Measurements from ENCODE around the gene FBXO33. TPM values are rescaled to one million over a fixed set of nuclear protein-coding genes. Genes with fewer than 3 reads are reported as not detected.

Gene FBXO33
- total RNA-seq, 4 donors from 2014 or later: 12.4 to 23.7 (median 15.3) TPM

DNA sequence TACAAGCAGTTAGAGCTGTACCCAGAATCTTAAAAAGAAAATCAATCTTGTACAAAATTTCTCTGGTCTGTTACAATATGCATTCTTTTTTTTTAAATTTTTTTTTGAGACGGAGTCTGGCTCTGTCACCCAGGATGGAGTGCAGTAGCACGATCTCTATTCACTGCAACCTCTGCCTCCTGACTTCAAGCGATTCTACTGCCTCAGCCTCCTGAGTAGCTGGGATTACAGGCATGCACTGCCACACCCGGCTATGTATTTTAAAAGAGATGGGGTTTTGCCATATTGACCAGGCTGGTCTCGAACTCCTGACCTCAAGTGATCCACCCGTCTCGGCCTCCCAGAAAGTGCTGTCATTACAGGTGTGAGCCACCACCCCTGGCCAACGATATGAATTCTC lies 4.1 kb downstream of the FBXO33 start:
- Histone ChIP-seq H3K36me3 (no peaks in the 10 kb centered on the region), H3K27ac (no peak overlapping the region), H3K4me3 (no peak overlapping the region), H3K4me1 (peaks cover 45% of the 10 kb centered on the region), H3K9me3 (no peaks in the 10 kb centered on the region), H3K27me3 (no peaks in the 10 kb centered on the region)
- WGBS: 86% methylated on average over 8 of the region's 8 CpGs
- TF ChIP-seq POLR2A (IDR thresholded peaks at IDR 0.05) (no peak), POLR2AphosphoS5 (IDR thresholded peaks at IDR 0.05) (no peak), EP300 (IDR thresholded peaks at IDR 0.05) (no peak)
- TF ChIP-seq, protein P1, sequence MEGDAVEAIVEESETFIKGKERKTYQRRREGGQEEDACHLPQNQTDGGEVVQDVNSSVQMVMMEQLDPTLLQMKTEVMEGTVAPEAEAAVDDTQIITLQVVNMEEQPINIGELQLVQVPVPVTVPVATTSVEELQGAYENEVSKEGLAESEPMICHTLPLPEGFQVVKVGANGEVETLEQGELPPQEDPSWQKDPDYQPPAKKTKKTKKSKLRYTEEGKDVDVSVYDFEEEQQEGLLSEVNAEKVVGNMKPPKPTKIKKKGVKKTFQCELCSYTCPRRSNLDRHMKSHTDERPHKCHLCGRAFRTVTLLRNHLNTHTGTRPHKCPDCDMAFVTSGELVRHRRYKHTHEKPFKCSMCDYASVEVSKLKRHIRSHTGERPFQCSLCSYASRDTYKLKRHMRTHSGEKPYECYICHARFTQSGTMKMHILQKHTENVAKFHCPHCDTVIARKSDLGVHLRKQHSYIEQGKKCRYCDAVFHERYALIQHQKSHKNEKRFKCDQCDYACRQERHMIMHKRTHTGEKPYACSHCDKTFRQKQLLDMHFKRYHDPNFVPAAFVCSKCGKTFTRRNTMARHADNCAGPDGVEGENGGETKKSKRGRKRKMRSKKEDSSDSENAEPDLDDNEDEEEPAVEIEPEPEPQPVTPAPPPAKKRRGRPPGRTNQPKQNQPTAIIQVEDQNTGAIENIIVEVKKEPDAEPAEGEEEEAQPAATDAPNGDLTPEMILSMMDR (IDR thresholded peaks at IDR 0.05): no peak
- DNase-seq (ENCODE audit: low spot score in 2 of 2): no peak

DNA sequence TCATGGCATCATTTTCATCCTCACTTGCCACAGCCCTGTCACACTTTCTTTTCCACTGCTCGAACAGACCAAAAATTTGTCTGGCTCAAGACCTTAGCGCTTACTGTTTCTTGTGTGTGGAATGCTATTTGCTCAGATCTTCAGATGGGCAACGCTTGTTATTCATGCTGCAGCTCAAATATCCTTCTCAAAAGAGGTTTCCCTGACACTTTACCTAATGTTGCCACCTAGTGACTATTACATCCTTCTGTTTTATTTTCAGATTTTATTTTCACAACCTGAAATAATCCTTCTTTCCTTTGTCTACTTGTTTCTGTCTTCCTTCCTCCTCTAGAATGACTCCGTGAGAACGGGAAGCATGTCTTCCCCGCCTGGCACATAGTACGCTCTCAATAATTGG lies 5.6 kb downstream of the FBXO33 start:
- Histone ChIP-seq H3K27ac (no peak overlapping the region), H3K36me3 (no peaks in the 10 kb centered on the region), H3K9me3 (no peaks in the 10 kb centered on the region), H3K4me3 (no peak overlapping the region), H3K4me1 (peaks cover 45% of the 10 kb centered on the region), H3K27me3 (no peaks in the 10 kb centered on the region)
- no peak for DNase-seq (ENCODE audit: low spot score in 2 of 2)
- TF ChIP-seq POLR2A (IDR thresholded peaks at IDR 0.05) (no peak), POLR2AphosphoS5 (IDR thresholded peaks at IDR 0.05) (no peak), EP300 (IDR thresholded peaks at IDR 0.05) (no peak)
- TF ChIP-seq, protein P1 (IDR thresholded peaks at IDR 0.05): no peak
- WGBS: 37% methylated on average over 7 of the region's 7 CpGs

DNA sequence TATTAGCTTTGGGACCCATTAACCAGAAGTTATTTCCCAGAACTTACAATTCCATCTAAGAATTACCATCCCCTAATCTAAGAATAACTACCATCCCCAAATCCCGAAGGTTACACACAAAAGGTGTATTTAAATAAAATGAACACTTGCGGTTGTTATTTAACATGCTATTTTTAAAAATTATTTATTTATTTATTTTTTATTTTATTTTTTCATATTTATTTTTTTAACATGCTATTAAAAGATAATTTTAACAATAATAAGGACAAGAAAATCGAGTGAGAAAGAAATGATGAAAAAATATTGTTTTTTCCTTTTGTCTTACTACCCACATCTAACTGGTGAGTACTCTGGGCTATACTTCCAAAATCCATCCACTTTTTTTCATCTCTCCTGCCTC lies 6.3 kb downstream of the FBXO33 start:
- TF ChIP-seq POLR2AphosphoS5 (IDR thresholded peaks at IDR 0.05) (no peak), EP300 (IDR thresholded peaks at IDR 0.05) (no peak), POLR2A (IDR thresholded peaks at IDR 0.05) (no peak)
- TF ChIP-seq, protein P1 (IDR thresholded peaks at IDR 0.05): no peak
- Histone ChIP-seq H3K4me3 (no peak overlapping the region), H3K36me3 (no peaks in the 10 kb centered on the region), H3K27ac (no peak overlapping the region), H3K9me3 (no peaks in the 10 kb centered on the region), H3K27me3 (no peaks in the 10 kb centered on the region), H3K4me1 (peaks cover 45% of the 10 kb centered on the region)
- 91% methylated on average over 3 of the region's 3 CpGs for whole genome bisulfite sequencing
- no peak for DNase-seq (ENCODE audit: low spot score in 2 of 2)

DNA sequence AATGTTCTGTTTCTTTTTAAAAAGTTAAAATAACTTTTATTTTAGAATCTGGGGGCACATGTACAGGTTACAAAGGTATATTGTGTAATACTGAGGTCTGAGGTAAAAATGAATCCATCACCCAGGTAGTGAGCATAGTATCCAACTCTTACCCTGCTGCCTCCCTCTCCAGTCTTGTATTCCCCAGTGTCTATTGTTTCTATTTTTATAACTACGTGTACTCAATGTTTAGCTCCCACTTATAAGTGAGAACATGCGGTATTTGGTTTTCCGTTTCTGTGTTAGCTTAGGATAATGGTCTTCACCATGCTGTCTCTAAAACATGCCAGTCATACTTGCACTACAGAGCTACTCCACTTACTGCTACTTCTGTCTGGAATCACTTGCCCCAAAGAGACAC lies 8.4 kb downstream of the FBXO33 start:
- no peak overlapping the region for H3K4me3 ChIP-seq
- WGBS: 88% methylated on average over 3 of the region's 3 CpGs
- no peaks in the 10 kb centered on the region for H3K27me3 ChIP-seq
- no peaks in the 10 kb centered on the region for H3K9me3 ChIP-seq
- TF ChIP-seq EP300 (IDR thresholded peaks at IDR 0.05): no peak
- TF ChIP-seq POLR2AphosphoS5 (IDR thresholded peaks at IDR 0.05): no peak
- TF ChIP-seq, protein P1 (IDR thresholded peaks at IDR 0.05): no peak
- no peak for TF ChIP-seq POLR2A (IDR thresholded peaks at IDR 0.05)
- peaks cover 7% of the 10 kb centered on the region for H3K36me3 ChIP-seq
- H3K4me1 ChIP-seq: peaks cover 32% of the 10 kb centered on the region
- no peak for DNase-seq (ENCODE audit: low spot score in 2 of 2)
- H3K27ac ChIP-seq: no peak overlapping the region

DNA sequence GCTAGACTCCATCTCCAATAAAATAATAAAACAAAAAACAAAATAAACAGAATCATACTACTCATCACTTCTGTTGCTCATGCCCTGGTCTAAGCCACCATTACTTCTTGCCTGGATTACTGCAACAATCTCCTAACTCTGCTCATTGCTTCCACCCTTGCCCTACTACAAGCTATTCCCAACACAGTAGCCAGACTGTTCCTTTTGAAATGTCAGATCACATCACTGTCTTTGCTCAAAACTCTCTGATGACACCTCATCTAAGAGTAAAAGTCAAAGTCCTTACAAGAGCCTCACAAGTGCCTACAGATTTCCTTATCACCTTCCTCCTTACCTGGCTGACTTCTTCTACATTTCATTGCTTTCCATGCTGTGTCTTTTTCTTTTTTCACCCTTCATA lies 10.0 kb downstream of the FBXO33 start:
- no peaks in the 10 kb centered on the region for H3K27me3 ChIP-seq
- TF ChIP-seq POLR2AphosphoS5 (IDR thresholded peaks at IDR 0.05): no peak
- TF ChIP-seq, protein P1 (IDR thresholded peaks at IDR 0.05): no peak
- no peak for TF ChIP-seq EP300 (IDR thresholded peaks at IDR 0.05)
- no peak for TF ChIP-seq POLR2A (IDR thresholded peaks at IDR 0.05)
- no peaks in the 10 kb centered on the region for H3K9me3 ChIP-seq
- no peak overlapping the region for H3K27ac ChIP-seq
- no peak for DNase-seq (ENCODE audit: low spot score in 2 of 2)
- H3K4me1 ChIP-seq: peaks cover 19% of the 10 kb centered on the region
- H3K4me3 ChIP-seq: no peak overlapping the region
- H3K36me3 ChIP-seq: peaks cover 7% of the 10 kb centered on the region
